ENCODE data around the gene EIF2AK2. TPM values are rescaled to one million over a fixed set of nuclear protein-coding genes. Genes with fewer than 3 reads are reported as not detected.

Gene EIF2AK2
- polyA plus RNA-seq, 2 of the 4 experiments (the other 2 are of a cell fraction), result 29.8 to 47.2 TPM

DNA sequence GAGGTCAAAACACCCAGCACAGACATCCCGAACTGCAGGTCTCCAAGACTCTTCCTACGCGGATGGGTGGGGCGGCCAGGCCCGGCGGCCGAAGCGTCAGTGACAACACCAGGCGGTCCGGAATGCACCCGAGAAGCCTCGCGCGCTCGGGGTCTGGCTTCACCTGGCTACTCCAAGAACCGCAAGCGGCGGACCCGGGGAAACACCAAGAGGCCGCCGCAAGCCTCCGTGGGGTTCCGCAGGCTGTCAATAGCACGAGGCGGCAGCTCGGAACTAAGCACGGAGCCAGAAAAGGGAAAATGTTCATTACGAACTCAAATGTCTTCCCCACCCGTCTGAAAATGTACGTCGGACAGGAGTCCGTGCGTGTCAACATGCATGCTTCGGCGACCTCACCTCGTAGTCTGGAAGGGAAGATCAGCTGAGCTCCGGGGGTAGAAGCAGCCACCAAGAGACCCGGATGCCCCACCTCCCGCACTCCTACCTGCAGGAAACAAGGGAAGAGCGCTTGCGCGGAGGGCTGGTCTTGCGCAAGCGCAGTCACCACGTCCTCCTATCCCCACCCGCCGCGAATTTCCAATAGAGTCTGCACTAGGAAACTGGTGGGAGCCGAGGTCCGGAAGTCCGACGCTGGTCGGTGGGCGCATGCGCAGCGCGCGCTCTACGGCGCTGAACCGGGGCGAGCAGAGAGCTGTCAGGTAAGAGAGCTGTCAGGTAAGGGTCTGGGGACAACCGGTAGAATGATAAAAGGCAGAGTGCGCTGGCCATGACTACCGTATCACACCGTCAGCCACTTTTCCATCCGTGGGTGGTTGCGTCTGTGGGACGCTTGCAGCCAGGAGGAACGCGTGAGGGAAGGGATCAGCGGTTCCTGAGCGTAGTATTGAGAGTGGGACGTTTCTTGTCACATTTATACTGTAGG lies 72.6 kb downstream of the EIF2AK2 start, which contains the start of the genes GPATCH11 and HEATR5B (continued):
- TF ChIP-seq, protein P1, sequence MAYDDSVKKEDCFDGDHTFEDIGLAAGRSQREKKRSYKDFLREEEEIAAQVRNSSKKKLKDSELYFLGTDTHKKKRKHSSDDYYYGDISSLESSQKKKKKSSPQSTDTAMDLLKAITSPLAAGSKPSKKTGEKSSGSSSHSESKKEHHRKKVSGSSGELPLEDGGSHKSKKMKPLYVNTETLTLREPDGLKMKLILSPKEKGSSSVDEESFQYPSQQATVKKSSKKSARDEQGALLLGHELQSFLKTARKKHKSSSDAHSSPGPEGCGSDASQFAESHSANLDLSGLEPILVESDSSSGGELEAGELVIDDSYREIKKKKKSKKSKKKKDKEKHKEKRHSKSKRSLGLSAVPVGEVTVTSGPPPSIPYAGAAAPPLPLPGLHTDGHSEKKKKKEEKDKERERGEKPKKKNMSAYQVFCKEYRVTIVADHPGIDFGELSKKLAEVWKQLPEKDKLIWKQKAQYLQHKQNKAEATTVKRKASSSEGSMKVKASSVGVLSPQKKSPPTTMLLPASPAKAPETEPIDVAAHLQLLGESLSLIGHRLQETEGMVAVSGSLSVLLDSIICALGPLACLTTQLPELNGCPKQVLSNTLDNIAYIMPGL (CRISPR knock-in tag; IDR thresholded peaks at IDR 0.05; ENCODE audit: borderline replicate concordance), result no peak

DNA sequence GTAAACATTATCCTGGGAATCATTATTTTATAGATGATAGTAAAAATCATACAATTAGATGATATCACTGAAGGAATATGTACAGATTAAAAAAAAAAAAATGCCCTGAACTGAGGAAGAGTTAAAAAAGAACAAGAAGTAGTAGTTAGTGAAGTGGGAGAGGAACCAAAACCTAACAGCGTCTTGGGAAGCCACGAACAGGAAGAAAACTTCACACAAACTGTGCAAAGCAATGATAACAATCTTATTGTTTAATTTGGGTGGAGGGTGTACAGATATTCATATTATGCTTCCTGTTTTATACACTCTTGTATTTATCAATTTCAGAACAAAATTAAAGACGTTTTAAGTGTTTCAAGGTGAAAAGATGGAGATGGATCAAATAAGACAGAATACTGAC lies 76.1 kb downstream of the EIF2AK2 start:
- Histone ChIP-seq H3K27ac (no peak overlapping the region), H3K9me3 (no peaks in the 10 kb centered on the region), H3K4me3 (no peak overlapping the region), H3K4me1 (peaks cover 14% of the 10 kb centered on the region; the same call in 2 of the 3 replicates), H3K4me2 (no peak overlapping the region)
- 67% methylated on average over 3 of the region's 3 CpGs for WGBS (ENCODE audit: missing lambda C conversion rate)
- CTCF ChIA-PET, result no interaction called here
- ATAC-seq (no peak), DNase-seq (ENCODE audit: low read depth in 1 of 2, low spot score in 1 of 2) (no peak), FAIRE-seq (no peak)
- TF ChIP-seq ZSCAN20 (CRISPR knock-in tag; IDR thresholded peaks at IDR 0.05), result no peak
- TF ChIP-seq MYC (IDR thresholded peaks at IDR 0.05; ENCODE audit: borderline replicate concordance, low read length), result no peak
- no peak for TF ChIP-seq SMC3 (IDR thresholded peaks at IDR 0.05)
- no peak for TF ChIP-seq MAZ (IDR thresholded peaks at IDR 0.05; ENCODE audit: borderline replicate concordance, low read depth, low read length)
- TF ChIP-seq CHD4 (IDR thresholded peaks at IDR 0.05; ENCODE audit: borderline replicate concordance), result no peak
- TF ChIP-seq RARB (CRISPR knock-in tag; IDR thresholded peaks at IDR 0.05), result no peak
- TF ChIP-seq, protein P2, sequence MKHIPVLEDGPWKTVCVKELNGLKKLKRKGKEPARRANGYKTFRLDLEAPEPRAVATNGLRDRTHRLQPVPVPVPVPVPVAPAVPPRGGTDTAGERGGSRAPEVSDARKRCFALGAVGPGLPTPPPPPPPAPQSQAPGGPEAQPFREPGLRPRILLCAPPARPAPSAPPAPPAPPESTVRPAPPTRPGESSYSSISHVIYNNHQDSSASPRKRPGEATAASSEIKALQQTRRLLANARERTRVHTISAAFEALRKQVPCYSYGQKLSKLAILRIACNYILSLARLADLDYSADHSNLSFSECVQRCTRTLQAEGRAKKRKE (CRISPR knock-in tag; IDR thresholded peaks at IDR 0.05; ENCODE audit: low read depth), result no peak
- TF ChIP-seq RAD21 (conservative IDR thresholded peaks at IDR 0.05 in 1 of 2, IDR thresholded peaks at IDR 0.05 in 1 of 2), result no peak
- TF ChIP-seq JUN (IDR thresholded peaks at IDR 0.05), result no peak
- no peak for TF ChIP-seq SREBF2 (IDR thresholded peaks at IDR 0.05)
- TF ChIP-seq POLR2AphosphoS2 (conservative IDR thresholded peaks at IDR 0.05; ENCODE audit: low read length), result no peak
- TF ChIP-seq EHMT2 (IDR thresholded peaks at IDR 0.05; ENCODE audit: low read depth), result no peak
- POLR2A ChIA-PET, result no interaction called here

GRCh38 chr2:37080266-37080665 lies 76.5 kb downstream of the EIF2AK2 start:
- Histone ChIP-seq H3K4me1 (peaks cover 10% of the 10 kb centered on the region; the same call in 2 of the 3 replicates), H3K4me3 (no peak overlapping the region), H3K9me3 (no peaks in the 10 kb centered on the region), H3K4me2 (no peak overlapping the region), H3K27ac (no peak overlapping the region)
- CTCF ChIA-PET, result no interaction called here
- POLR2A ChIA-PET, result no interaction called here
- ATAC-seq, result no peak
- FAIRE-seq, result no peak
- no peak for DNase-seq (ENCODE audit: low read depth in 1 of 2, low spot score in 1 of 2)
- WGBS (ENCODE audit: missing lambda C conversion rate), result 82% methylated on average over 2 of the region's 2 CpGs
- TF ChIP-seq HOXB13 (CRISPR knock-in tag; IDR thresholded peaks at IDR 0.05; ENCODE audit: low read depth) (no peak), CBX2 (IDR thresholded peaks at IDR 0.05; ENCODE audit: borderline replicate concordance, low read depth) (no peak), ELK1 (IDR thresholded peaks at IDR 0.05; ENCODE audit: low read depth, low read length) (no peak), ESRRA (IDR thresholded peaks at IDR 0.05; ENCODE audit: borderline replicate concordance, low read length) (no peak), USF2 (IDR thresholded peaks at IDR 0.05) (no peak), PHF8 (IDR thresholded peaks at IDR 0.05; ENCODE audit: borderline replicate concordance, low read depth) (no peak), HOXA7 (CRISPR knock-in tag; IDR thresholded peaks at IDR 0.05) (no peak), NPAS2 (CRISPR knock-in tag; IDR thresholded peaks at IDR 0.05; ENCODE audit: borderline replicate concordance) (no peak), HOXB5 (CRISPR knock-in tag; IDR thresholded peaks at IDR 0.05) (no peak), KDM5A (IDR thresholded peaks at IDR 0.05) (no peak)
- TF ChIP-seq, protein P3, sequence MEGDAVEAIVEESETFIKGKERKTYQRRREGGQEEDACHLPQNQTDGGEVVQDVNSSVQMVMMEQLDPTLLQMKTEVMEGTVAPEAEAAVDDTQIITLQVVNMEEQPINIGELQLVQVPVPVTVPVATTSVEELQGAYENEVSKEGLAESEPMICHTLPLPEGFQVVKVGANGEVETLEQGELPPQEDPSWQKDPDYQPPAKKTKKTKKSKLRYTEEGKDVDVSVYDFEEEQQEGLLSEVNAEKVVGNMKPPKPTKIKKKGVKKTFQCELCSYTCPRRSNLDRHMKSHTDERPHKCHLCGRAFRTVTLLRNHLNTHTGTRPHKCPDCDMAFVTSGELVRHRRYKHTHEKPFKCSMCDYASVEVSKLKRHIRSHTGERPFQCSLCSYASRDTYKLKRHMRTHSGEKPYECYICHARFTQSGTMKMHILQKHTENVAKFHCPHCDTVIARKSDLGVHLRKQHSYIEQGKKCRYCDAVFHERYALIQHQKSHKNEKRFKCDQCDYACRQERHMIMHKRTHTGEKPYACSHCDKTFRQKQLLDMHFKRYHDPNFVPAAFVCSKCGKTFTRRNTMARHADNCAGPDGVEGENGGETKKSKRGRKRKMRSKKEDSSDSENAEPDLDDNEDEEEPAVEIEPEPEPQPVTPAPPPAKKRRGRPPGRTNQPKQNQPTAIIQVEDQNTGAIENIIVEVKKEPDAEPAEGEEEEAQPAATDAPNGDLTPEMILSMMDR (IDR thresholded peaks at IDR 0.05), result no peak
- TF ChIP-seq, protein P4, sequence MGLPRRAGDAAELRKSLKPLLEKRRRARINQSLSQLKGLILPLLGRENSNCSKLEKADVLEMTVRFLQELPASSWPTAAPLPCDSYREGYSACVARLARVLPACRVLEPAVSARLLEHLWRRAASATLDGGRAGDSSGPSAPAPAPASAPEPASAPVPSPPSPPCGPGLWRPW (IDR thresholded peaks at IDR 0.05), result no peak
